HG03442 (cell line): Measurements from ENCODE around the gene IFFO2.

Experiments
- ATAC-seq: cut with Tn5 transposase; IDR thresholded peaks from one replicate; pipeline ENCODE4 v1.9.1; 2021; ENCODE audit warnings: mild to moderate bottlenecking, moderate library complexity; ENCODE audit not compliant: unreplicated experiment

Gene IFFO2

DNA sequence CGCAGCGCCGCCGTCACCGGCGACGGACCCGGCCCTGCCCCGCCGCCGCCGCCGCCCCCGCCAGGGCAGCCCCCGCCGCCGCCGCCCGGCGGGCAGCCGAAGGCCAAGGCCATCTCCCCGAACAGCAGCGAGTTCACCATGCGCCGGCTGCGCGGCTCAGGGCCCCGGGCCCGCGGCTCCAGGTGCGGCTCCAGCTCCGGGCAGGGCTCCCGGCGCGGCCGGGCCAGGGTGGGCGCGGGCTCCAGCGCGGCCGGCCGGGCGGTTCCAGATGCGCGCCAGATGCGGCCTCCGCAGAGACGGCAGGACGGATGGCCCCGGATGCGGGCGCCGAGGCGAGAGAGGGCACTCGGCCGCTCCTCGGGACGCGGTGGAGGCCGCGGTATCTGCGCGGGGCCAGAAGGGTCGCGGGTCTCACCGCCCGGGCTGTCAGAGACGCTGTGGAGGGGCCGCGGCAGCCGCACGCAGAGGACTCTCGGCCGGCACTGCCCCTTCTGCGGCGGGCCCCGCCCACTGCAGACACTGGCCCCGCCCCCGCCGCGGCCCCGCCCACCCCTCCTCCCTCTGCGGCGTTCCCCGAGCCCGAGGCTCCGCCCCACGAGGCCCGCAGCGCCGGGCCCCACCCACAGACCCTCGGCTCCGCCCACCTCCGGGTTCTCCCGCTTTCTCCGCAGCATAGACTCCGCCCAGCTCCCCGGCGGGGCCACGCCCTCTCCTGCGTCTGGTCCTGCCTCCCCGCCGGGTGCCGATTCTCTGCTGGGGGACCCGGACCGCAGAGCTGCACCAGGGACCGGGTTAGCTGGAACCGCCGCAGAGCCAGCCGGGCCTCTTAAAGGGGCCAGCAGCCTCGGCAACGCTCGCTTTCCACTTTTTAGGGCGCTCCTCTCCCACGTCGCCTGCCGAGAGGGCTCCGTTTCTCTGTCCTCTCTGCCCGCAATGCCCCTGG is at the start of gene IFFO2:
Gene IFFO2 (minus strand): TSS at position 484 of the 943 bp plus-strand sequence. CDS start 344 bp downstream, at position 140.
- ATAC-seq, result peak; percentile 69

DNA sequence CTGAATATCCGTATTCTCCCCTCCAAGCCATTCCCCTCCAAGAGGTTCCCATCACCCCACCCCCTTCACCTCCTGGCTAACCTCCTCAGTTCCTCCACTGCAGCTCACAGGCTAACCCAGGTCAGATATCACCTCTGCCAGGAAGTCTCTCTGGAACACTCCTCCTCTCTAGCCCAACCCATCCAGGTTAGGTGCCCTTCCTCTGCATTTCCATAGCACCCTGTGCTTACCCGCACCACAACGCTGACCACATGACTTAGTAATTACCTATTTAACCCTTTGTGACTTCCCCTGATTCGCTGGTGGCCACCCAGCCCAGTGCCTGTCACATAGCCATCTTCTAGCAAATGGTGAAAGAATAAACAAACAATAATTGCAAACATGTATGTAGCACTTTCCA is 49.5 kb upstream of the IFFO2 start:
- no peak for ATAC-seq

DNA sequence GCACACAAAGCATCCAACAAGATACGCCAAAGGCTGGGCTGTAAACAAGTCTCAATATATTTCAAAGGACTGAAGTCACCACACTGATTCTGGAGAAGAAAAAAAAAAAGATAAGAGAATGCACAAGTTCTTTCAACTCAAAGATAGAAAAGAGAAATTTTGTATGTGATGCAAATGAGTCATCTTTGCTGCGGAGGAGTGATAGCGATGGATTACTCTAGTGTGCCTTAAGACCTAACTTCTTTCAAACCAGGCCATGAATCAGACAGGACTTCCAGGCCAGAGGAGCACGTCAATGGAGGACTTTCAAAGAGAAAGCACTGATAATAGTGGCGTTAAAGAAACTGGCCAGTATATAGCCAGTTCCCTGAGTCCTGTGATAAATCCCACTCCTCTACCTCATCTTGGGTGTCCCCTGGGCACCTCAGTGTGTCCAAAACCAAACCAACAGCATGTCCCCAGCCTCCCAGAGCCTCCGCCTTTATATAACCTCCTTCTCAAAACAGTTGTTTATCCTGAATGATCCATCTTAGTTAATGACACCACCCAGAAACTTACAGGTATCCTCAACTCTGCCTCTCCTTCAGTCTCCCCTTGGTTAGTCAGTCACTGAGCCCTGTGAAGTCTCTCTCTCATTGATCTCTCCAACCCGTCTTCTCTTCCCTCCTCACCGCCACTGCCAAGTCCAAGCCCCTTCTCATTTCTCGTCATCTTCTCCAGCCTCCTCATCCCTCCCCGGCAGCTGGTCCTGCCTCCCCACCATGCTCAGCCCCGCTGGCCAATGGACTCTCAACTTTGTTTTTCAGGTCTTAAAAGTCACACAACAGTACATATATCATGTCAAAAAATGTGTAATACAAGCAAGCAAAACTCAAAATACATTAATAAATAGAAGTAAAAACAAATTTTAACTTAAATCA is 47.2 kb upstream of the IFFO2 start:
- no peak for ATAC-seq

DNA sequence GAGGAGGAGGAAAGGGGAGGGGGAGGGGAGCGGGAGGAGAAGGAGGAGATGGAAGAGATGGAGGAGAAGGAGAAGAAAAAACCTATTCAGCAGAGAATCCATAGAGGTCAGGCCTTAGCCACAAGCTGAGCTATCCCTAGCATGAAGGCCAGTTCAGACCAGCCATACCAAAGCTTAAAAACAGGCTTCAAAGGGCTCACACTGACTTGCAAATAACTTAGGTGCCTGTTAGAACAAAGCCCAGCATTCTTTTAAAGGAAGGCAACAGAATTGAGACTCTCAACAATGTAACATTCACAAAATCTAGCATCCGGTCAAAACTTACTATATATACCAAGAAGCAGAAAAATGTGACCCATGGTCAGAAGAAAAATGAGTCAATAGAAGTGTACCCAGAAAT is 43.6 kb upstream of the IFFO2 start:
- ATAC-seq, result no peak

DNA sequence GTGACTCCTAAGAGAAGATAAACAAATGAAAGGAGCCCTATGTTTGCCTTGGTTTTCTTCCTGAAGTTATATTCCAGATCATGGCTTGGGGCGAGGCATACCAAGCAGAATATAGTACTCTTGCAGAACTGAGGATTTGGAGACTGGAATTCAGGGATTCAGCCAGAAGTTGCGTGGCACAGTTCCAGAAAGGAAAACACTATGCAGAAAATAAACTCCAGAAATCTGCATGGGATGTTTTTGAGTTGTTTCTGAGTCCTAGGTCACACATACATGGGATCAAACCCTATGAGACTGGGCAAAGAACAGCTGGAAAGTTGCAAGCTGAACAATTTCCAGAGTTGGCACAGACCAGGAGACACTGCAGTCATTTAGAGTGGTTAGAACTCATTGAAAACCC is 42.9 kb upstream of the IFFO2 start:
- ATAC-seq, result no peak

DNA sequence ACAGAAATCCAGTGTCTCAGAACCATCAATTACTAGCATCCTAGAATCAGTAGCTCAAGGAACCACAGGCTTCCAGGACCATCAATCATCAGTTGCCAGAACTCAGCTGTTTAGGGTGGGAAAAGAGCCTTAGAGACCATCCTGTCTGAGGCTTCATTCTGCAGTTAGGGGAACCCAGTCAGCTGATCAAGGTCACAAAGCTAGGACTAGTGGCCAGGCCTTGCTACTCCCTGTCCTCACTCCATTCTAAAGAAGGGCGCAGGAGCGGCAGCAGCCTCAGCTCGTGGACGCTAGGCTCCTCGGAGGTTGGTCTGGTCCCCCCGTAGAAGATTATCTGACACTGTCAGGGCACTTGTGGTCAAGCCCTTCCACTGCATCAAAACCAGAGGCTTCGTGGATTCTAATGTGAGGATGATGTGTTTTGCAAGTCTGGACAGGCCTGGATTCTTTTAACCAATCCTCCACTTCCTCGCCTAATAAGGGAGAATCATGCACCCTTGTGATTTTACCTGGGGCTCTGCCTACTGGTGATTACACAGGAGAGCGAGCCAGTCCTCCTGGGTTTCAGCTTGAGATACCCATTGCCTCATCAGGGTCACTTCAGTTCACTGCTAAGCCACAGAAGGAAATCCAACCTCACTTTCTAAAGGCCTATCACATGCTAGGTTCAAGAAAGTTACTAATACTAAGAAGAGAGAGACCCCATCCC is 41.7 kb upstream of the IFFO2 start:
- ATAC-seq, result no peak

DNA sequence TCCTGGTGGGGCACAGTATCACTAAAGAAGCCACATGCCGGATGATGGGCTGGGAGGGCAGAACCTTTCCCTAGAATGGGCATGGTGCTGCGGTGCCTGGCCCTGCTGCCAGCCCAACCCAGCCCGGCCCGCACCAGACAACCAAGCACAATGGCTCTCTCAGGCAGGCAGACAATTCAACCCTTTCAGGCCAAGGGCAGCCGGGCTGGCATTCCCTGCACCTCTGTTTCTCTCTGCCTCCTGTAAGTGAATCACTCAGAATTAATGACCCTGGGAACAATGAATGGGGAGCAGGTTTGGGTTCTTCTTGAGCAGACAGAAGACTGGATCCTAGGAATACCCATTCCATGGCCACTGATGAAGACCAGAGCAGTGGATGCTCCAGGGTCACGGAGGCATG is 41.0 kb upstream of the IFFO2 start:
- no peak for ATAC-seq

DNA sequence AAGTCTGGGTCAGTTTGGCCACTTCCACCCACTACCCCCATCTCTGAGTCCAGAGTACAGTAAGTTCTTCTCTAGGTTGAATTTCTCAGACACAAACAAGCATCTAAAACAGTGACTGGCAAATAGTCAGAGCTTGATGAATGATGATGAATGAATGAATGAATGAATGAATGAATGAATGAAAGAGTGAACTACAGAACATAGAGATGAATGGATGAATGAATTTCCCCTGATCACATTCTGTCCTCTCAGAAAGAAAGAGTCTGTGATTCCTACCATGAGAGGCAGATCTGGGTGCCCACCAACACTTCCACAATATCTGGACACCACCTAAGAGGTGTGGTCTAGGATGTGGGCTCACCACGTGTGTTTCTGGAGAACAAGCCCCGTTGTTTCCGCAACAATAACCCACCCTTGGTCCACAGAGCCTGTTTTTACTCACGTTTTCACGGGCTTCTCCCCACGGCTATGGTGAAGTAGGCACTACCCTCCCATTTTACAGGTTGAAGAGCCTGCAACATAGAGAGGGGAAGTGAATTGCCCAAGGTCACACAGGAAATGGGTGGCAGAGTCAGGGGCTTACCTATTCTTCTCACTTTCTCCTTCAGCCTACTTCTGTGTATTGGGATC is 40.2 kb upstream of the IFFO2 start:
- ATAC-seq, result no peak

DNA sequence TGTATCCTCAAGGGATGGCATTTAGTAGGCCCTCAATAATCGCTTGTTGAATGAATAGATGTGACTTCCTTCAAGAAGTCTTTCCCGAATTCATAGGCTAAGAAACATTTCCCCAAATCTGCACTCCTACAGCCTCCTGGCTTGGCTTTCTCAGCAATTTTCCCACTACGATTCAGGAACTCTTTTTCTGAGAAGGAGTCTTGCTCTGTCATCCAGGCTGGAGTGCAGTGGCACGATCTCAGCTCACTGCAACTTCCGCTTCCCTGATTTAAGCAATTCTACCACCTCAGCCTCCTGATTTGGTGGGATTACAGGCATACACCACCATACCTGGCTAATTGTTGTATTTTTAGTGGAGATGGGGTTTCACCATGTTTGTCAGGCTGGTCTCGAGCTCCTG is 37.9 kb upstream of the IFFO2 start:
- no peak for ATAC-seq

DNA sequence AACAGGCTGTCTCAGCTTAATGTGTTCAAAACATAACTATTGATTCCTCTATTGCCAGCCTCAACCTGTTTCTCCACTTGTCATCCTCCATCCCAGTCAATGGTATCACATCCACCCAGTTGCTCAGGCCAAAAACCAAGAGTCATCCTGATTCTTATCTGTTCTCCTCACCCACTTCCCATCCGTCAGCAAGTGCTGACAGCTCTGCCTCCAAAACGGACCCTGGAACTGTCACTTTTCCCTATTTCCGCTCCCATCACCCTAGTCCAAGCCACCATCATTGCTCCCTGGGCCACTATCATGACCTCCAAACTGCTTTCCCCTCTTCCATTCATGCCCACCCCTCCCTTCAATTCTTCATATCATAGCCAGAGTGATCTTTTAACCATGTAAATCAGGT is 36.2 kb upstream of the IFFO2 start:
- no peak for ATAC-seq

DNA sequence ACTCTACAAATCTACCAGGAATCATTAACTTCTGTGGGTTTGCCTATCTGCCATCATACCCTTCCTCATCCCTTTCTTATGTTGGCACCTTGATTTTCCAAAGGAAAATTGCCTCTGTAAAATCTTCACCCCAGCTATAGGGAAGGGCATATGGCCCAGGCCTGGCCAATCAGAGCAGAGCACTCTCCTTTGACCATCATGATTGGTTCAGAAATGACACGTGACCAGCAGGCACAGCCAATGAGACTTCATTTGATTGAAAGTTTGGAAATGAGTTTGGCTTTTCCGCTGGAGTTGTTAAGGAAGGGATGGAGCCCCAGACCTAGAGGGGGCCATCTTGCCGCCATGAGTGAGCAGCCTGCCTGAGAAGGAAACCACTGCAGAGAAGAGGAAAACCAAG is 35.1 kb upstream of the IFFO2 start:
- ATAC-seq, result no peak

DNA sequence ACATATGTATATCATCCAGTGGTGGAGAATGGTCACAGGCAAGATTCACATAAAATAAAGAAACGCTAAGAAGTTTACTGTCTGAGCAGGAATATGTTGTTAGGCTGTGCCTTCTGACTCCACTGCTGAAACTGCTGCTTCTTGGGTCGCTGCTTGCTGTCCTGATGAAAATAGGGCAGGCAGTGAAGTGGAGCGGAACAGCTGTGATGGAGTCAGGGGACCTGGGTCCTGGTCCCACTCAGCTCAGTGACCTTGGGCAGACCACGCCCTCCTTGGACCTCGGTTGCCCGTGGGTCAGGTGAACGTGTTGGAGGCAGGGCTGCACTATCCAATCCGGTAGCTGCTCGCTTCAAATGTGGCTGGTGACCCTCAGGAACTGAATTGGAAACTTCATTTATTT is 33.4 kb upstream of the IFFO2 start:
- ATAC-seq, result no peak

DNA sequence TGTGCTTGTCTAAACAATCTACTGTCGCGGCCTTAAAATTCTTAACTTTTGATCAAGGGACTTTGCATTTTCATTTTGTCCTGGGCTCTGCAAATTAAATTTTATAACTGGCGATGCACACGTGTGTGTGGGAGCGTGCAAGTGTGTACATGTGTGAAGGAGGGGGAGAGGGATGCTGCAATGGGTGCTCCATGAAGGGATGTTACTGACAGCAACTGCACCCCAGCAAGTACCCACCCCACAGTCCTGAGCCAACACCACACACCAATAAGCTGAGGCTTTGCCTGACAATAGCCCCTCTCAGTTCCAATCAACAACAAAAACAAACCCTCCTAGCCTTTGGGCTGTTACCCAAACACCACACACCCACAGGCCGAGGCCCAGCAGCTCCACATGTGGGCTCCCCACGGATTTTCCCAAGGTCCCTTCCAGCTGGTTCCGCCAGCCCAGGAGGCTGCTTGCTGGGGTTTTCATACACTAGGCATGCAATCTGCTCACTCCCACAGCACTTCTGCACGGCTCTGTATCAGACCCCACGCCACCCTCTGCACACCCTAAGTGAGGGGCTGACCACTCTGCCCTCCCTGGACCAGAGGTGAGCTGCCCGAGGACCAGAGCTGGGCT is 32.8 kb upstream of the IFFO2 start:
- no peak for ATAC-seq

DNA sequence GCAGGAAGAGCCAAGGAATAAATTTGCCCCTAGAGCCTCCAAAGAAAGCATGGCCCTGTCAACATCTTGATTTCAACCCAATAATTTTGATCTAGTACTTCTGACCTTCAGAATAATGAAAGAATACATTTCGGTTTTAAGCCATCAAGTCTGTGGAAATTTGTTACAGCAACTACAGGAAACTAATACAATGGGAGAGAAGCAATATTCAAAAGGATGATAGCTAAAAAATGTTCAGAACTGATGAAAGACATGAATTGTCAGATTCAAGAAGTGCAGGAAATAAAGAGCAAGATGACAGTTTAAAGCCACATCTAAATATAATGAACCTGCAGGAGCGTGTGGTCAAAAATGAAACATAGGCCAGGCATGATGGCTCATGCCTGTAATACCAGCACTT is 24.8 kb upstream of the IFFO2 start:
- no peak for ATAC-seq

DNA sequence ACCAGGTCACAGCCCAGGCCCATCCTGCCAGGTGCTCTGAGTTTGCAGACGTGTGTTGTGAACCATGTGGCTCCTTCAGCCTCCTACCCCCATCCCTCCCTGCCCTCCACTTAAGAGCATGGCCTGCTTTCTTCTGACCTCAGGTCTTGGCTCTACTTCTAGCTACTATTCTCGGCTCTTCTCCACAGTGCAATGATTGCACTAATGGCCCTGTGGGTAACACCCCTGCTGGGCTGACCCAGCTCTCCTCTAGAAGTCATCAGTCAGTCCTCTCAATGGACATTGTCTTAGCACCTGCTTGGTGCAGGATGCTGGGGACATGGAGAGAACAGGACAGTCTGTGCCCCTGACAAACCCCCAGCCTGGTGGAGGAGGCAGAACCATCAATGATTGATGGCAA is 22.2 kb upstream of the IFFO2 start:
- ATAC-seq, result no peak

DNA sequence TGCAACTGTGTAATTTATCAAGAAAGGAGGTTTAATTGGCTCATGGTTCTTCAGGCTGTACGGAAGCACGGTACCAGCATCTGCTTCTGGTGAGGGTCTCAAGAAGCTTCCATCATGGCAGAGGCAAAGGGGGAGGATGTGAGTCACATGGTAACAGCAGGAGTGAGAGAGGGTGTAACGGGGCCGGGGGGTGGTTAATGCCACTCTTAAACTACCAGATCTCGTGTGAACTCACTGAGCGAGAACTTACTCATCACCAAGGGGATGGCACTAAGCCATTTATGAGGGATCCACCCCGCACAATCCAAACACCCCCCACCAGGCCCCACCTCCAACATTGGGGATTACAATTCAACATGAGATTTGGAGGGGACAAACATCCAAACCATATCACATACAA is 21.0 kb upstream of the IFFO2 start:
- no peak for ATAC-seq

DNA sequence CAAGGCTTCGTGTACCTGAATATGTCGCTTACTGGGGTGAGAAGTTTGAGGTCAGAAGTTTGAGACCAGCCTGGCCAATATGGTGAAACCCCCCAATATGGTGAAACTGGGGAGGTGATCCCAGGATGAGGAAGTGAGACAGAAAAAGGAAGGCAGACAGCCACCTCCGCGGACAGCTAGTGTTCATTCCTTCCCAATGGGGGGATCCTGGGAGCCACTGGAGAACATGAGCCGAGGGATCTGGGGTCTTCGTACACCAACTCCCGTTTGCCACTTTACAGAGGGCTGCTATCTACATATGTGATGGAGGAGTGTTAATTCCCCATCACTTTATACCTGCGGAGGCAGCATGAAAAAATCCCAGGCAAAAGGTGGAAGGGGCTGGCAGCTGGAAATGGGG is 19.6 kb upstream of the IFFO2 start:
- ATAC-seq, result no peak

DNA sequence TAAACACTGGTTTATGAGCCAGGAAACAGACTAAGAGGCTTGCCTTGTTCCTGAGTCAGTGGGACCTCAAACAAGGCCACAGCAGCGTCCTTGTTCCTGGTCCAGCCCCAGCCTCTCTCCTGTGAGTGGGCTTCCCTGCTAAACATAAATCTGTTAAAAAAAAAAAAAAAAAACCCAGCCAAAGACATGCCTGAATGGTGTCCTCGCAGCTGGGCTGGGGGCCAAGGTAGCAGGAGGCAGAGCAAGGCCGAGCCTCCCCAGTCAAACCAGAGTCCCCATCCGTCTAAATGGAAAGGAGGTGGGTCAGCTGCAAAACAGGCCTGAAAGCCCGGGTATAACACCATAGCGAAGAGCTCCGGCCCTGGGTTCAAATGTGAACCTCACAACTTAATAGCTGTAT is 18.1 kb upstream of the IFFO2 start:
- no peak for ATAC-seq

DNA sequence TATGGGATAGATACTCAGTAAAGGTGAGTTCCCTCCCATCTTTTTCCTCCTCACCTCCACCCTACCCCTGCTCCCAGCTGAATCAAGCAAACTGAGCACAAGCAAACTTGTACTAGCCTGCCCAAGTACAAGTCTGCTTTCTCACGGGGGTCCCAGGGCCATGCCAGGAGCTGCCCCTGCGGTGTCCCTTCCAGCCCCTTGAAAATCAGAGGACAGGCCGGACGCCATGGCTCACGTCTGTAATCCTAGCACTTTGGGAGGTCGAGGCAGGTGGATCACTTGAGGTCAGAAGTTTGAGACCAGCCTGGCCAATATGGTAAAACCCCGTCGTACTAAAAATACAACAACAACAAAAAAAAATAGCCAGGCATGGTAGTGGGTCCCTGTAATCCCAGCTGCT is 17.5 kb upstream of the IFFO2 start:
- no peak for ATAC-seq

DNA sequence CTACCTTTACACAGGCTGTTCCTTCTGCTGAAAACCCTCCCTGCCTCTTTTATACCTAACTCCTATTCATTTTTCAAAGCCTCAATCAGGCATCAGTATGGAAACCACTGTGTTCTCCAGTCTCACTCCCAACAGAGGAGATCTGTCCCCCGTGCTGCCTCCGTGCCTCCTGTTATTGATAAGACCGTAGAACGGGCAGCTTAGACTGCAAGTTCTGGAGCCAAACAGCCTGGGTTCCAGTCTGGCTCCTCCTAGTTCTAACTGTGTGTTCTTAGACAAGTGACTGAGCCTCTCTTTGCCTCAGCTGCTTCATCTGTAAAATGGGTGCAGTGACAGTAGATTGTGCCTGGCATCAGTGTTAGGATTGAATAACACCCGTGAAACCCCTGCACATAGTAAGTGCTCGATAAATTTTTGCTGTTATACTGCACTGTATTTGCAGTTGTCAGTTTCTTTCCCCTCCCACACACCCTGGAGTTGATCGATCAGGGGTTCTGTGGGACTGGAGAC is 17.0 kb upstream of the IFFO2 start:
- ATAC-seq, result no peak
